HTERT RPE-1 (cell line): ENCODE data around the gene ITPR1.

Experiments
- in situ Hi-C: fragments of 300-500 bp; cut with MboI; formaldehyde crosslinking; loops from 4 replicates; pipeline ENCODE4 v1.14.3; 2020; ENCODE audit warnings: low sequenced_read_pairs

ITPR1 gene

GRCh38 chr3:4478261-4478660, 14.9 kb upstream of the ITPR1 start:
- in situ Hi-C loops, result no loop called here

GRCh38 chr3:4491855-4492207, 1.3 kb upstream of the ITPR1 start:
- in situ Hi-C loops, result no loop called here

- in situ Hi-C loops, result no loop called here
These were observed 737 bp upstream of the ITPR1 start for GRCh38 chr3:4492208-4493013.

DNA sequence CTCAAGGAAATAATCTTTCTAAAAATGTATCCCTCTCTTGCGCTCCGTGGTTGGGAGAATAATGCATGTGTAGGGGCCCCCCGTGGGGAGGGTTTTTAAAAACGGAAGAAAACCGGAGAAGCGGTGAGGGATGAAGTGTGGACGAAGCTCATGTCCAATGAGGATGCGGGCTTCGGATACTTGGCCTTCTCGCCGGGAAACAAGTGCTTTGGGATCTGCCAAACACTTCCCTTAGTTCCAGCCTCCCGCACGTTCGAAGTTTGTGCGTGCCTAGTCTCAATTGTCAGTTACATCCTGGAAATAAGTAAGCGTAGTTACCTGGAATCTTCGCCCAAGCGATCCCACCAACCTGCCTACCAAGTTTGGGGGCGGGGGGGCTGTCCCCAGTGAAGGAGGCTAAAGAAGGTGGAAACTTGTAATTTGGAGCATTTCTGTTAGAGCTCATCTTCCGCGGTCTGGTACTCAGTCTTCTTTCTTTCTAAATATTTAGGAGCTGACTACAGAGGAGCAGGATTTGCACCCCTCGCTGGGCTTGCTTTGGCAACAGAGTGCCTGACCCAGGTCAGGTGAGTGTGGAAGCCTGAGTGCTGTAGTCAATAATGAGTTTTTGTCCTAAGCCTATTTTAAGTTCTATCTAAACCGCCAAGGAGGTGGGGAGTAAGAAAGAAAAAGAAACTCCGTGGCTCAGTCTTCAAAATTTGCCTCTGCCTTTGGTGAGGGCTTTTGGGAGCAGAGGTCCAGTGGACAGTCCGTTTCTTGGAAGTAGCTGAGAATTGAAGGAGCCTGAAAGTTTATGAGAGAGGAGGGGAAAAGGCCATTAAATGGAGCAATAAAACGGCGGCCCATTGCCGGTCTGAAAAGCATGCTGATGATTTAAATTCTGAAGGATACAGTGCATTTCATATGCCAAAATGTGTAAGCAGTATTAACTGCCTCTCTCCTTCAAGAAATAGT, 1.1 kb downstream of the ITPR1 start:
- in situ Hi-C loops, result no loop called here

- in situ Hi-C loops, result no loop called here
These were observed 1.7 kb downstream of the ITPR1 start for GRCh38 chr3:4494895-4495264.

DNA sequence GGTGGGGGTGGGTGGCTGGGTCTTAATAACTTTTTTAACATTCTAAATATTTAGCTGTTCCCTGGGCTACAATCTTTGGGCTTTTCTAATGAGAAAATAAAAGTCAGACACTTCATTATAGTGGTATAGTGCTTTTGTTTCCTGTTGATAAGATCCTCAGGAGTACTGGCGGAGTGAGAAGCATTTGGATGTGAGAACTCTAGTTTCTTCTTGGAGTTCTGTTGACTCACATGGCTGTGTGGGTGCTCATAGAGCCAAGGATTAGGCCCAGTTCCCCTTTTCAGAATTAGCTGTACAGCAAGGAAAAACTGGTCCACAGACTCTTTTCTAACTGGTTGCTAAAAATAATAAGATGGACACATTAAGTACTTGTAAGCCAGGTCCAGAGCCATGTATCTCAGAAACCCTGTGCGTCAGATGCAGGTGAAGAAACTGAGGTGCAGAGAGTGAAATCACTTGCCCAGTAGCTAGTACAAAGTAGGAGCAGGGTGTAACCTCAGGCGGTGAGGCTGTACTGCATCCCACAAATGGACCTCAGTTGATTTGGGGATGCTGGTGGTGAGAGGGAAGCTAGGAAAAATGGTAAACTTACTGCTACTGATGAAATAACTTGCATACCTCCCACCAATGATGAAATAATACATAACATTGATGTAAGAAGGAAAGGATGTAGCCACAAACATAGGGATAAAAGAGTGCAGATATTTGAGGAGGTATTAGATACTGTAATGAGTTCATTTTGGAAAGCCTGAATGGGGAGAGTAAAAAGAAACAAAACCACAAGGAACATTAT, 2.3 kb downstream of the ITPR1 start:
- in situ Hi-C loops, result no loop called here

GRCh38 chr3:4496087-4496452, 2.9 kb downstream of the ITPR1 start:
- in situ Hi-C loops, result no loop called here

GRCh38 chr3:4497005-4497692, 4.0 kb downstream of the ITPR1 start:
- in situ Hi-C loops, result no loop called here

- in situ Hi-C loops, result no loop called here
These were observed 4.7 kb downstream of the ITPR1 start for GRCh38 chr3:4497843-4498324.

DNA sequence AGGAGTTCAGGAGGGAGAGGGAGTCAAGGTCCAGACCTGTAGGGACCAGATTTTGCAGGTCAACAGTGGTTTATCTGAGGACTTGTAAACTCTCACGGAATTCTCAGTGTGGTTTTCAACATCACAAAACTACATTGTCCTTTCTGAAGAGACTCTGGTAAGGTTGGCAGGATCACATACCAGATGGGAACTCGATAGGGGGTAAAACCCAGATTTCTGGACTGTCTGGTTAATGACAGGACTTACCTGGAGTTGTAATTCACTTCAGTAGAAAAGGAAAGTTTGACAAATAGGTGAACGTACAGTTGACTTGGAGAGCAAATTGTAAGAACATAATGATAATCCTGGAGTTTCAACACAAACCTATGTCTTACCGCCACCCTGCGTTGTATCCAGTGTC, 5.3 kb downstream of the ITPR1 start:
- in situ Hi-C loops, result no loop called here

DNA sequence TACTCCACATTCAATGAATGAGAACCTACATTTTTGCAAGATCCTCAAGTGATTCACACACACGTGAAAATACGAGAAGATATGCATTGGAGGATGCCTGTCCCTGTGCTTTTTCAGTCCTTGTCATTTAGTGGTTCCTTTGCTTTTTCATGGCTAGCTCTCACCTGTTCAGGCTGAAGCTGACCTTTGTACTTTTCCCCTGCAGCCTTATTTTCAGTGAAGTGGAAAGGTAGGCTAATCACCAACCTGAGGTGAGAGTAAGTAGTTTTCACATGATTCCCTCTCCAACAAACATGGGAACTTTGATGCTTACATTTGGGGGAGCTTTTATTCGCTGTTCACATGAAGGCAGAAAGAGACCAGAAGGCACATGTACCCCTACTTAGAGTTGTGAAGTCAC, 8.3 kb downstream of the ITPR1 start:
- in situ Hi-C loops, result no loop called here

- in situ Hi-C loops, result no loop called here
These were observed 8.8 kb downstream of the ITPR1 start for GRCh38 chr3:4501927-4502326.

- in situ Hi-C loops, result no loop called here
These were observed 9.9 kb downstream of the ITPR1 start for GRCh38 chr3:4503050-4503449.

- in situ Hi-C loops, result no loop called here
These were observed 11.5 kb downstream of the ITPR1 start for GRCh38 chr3:4504340-4505261.

GRCh38 chr3:4505688-4506558, 12.8 kb downstream of the ITPR1 start:
- in situ Hi-C loops, result no loop called here

DNA sequence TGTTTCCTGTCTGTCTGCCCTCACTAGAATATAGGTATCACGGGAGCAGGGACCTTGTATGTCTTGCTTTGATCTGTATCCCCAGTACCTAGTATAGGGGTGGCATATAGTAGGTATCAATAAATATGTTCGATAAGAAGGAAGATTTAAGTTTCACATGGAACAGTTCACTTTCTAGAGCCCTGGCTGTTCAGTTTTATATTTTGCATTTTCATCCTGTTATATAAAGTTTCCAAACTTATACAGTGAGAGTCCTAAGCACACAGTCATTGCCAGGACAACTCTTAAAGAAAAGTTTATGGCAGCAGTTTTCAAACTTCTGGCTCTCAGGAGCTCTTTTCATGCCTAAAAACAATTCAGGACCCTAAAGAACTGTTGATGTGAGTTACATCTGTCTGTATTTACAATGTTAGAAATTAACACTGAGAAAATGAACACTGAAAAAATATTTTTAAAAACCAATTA, 13.4 kb downstream of the ITPR1 start:
- in situ Hi-C loops, result no loop called here

DNA sequence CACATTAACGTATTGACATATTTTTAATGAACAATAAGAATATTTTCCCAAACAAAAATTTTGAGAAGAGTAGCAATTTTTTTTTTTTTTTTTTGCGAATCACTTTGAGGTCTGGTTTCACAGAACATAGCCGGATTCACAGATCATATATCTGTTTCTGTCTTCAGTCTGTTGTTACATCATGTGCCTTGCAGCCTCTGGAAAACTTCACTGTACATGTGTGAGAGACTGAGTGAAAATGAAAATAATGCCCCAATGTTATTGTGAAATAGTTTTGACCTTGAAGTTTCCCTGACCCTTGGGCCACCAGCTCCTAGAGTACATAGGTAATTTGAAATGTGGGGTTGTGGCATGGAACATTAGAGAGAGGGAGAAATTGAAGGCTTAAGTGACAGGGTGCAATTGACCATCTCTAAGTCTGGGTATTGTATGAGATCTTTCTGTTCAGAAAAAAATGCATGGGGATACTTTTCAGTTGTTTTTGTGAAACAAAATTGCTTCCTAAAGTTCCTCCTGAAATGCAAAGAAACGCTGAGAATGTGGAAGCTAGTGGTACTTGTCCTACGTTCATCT, 14.0 kb downstream of the ITPR1 start:
- in situ Hi-C loops, result no loop called here
